Nephron progenitor cell (in vitro differentiated cells): Measurements from ENCODE around the gene PAPPA2.

Source experiments
- DNase-seq: peaks from one replicate; pipeline ENCODE4 v3.0.0; 2021
- H3K27ac Mint-ChIP-seq: 2 replicates; pipeline ENCODE4 v1.8.0; 2021; ENCODE audit warnings: mild to moderate bottlenecking, moderate library complexity, mixed read lengths
- H3K27me3 Mint-ChIP-seq: 2 replicates; pipeline ENCODE4 v1.8.0; 2021; ENCODE audit warnings: mild to moderate bottlenecking, low read depth, mixed read lengths; ENCODE audit not compliant: poor library complexity
- H3K36me3 Mint-ChIP-seq: 2 replicates; pipeline ENCODE4 v1.8.0; 2021; ENCODE audit warnings: low read depth, mixed read lengths
- H3K4me1 Mint-ChIP-seq: 2 replicates; pipeline ENCODE4 v1.8.0; 2021; ENCODE audit warnings: mixed read lengths
- H3K4me3 Mint-ChIP-seq: 2 replicates; pipeline ENCODE4 v1.8.0; 2021; ENCODE audit warnings: mild to moderate bottlenecking, moderate library complexity, mixed read lengths
- H3K9me3 Mint-ChIP-seq: 2 replicates; pipeline ENCODE4 v1.8.0; 2021; ENCODE audit warnings: mild to moderate bottlenecking, moderate library complexity, mixed read lengths
- CTCF ChIP-seq: fragments of 200-600 bp; sonication (generic); IDR thresholded peaks from 2 replicates; pipeline ENCODE4 v1.5.0; 2021; ENCODE audit warnings: antibody characterized with exemption

PAPPA2 gene

GRCh38 chr1:176841238-176841637 is 378.3 kb downstream of the PAPPA2 start:
- peaks cover 24% of the 10 kb centered on the region for H3K27me3 Mint-ChIP-seq
- H3K27ac Mint-ChIP-seq, result no peak overlapping the region
- TF ChIP-seq CTCF, result no peak
- no peak for DNase-seq
- H3K4me3 Mint-ChIP-seq, result no peak overlapping the region
- peaks cover 10% of the 10 kb centered on the region for H3K4me1 Mint-ChIP-seq
- H3K9me3 Mint-ChIP-seq, result no peaks in the 10 kb centered on the region
- no peaks in the 10 kb centered on the region for H3K36me3 Mint-ChIP-seq

GRCh38 chr1:176843352-176844297 is 380.6 kb downstream of the PAPPA2 start:
- H3K9me3 Mint-ChIP-seq, result no peaks in the 10 kb centered on the region
- no peak overlapping the region for H3K27ac Mint-ChIP-seq

GRCh38 chr1:176847052-176847451 is 384.1 kb downstream of the PAPPA2 start:
- DNase-seq, result no peak
- Mint-ChIP-seq H3K27me3 (peaks cover 18% of the 10 kb centered on the region), H3K4me1 (no peaks in the 10 kb centered on the region), H3K36me3 (no peaks in the 10 kb centered on the region), H3K9me3 (no peaks in the 10 kb centered on the region), H3K4me3 (no peak overlapping the region), H3K27ac (no peak overlapping the region)
- TF ChIP-seq CTCF, result no peak

More at GRCh38 chr1:176843352-176844297, 380.6 kb downstream of the PAPPA2 start:
- H3K4me1 Mint-ChIP-seq, result peaks cover 10% of the 10 kb centered on the region
- no peak overlapping the region for H3K4me3 Mint-ChIP-seq
- H3K36me3 Mint-ChIP-seq, result no peaks in the 10 kb centered on the region
- peak; percentile 83 for TF ChIP-seq CTCF
- peak; percentile 53 for DNase-seq
- H3K27me3 Mint-ChIP-seq, result peaks cover 25% of the 10 kb centered on the region

- Mint-ChIP-seq H3K36me3 (no peaks in the 10 kb centered on the region), H3K27me3 (peaks cover 19% of the 10 kb centered on the region), H3K4me1 (no peaks in the 10 kb centered on the region), H3K9me3 (no peaks in the 10 kb centered on the region), H3K27ac (no peak overlapping the region), H3K4me3 (no peak overlapping the region)
- DNase-seq, result no peak
- no peak for TF ChIP-seq CTCF
These were observed 386.3 kb downstream of the PAPPA2 start for GRCh38 chr1:176849281-176849680.

GRCh38 chr1:176850871-176851270 is 387.9 kb downstream of the PAPPA2 start:
- H3K4me3 Mint-ChIP-seq, result no peak overlapping the region
- TF ChIP-seq CTCF, result no peak
- H3K9me3 Mint-ChIP-seq, result no peaks in the 10 kb centered on the region
- H3K36me3 Mint-ChIP-seq, result no peaks in the 10 kb centered on the region
- peaks cover 11% of the 10 kb centered on the region for H3K27me3 Mint-ChIP-seq
- no peak overlapping the region for H3K27ac Mint-ChIP-seq
- DNase-seq, result no peak
- no peaks in the 10 kb centered on the region for H3K4me1 Mint-ChIP-seq

- Mint-ChIP-seq H3K27me3 (peaks cover 8% of the 10 kb centered on the region), H3K4me3 (no peak overlapping the region), H3K27ac (no peak overlapping the region), H3K36me3 (no peaks in the 10 kb centered on the region), H3K9me3 (no peaks in the 10 kb centered on the region), H3K4me1 (peaks cover 2% of the 10 kb centered on the region)
- TF ChIP-seq CTCF, result no peak
- no peak for DNase-seq
These were observed 389.1 kb downstream of the PAPPA2 start for GRCh38 chr1:176852124-176852523.
